AG10803 (cell line): ENCODE measurements around the gene TP73.

ENCODE experiments used
- DNase-seq: peaks from one replicate; pipeline ENCODE4 v3.0.0; 2010; ENCODE audit warnings: low read depth
- H3K4me3 ChIP-seq: 2 replicates; pipeline ENCODE4 v1.5.1; 2011; ENCODE audit warnings: mild to moderate bottlenecking, low read length, control low read depth
- CTCF ChIP-seq: conservative IDR thresholded peaks from 2 replicates; pipeline ENCODE4 v1.5.1; 2011; ENCODE audit warnings: mild to moderate bottlenecking, low read length, control low read depth, inconsistent platforms

The TP73 gene

GRCh38 chr1:3742439-3743298 is 90.4 kb downstream of the TP73 start:
- no peak overlapping the region for H3K4me3 ChIP-seq
- TF ChIP-seq CTCF, result no peak
- DNase-seq, result no peak

GRCh38 chr1:3743421-3743820 is 91.1 kb downstream of the TP73 start:
- no peak overlapping the region for H3K4me3 ChIP-seq
- DNase-seq, result peak; percentile 47
- TF ChIP-seq CTCF, result no peak

DNA sequence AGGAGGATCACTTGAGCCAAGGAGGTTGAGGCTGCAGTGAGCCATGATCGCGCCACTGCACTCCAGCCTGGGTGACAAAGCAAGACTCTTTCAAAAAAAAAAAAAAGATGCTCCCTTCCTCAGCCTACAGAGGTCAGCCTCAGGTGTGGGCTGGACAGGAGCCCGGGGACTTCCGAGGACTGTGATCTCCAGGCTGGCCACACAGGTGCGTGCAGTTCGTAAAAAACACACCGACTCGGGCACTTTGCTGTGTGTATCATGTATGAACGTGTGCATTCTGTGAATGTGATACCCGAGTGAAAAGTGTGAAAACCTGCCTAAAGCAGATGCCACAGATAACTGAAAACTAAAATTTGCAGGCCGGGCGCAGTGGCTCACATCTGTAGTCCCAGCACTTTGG is 91.5 kb downstream of the TP73 start:
- no peak for DNase-seq
- H3K4me3 ChIP-seq, result no peak overlapping the region
- no peak for TF ChIP-seq CTCF

GRCh38 chr1:3744646-3745045 is 92.3 kb downstream of the TP73 start:
- TF ChIP-seq CTCF, result no peak
- H3K4me3 ChIP-seq, result no peak overlapping the region
- no peak for DNase-seq

GRCh38 chr1:3745071-3745470 is 92.8 kb downstream of the TP73 start:
- TF ChIP-seq CTCF, result no peak
- no peak for DNase-seq
- no peak overlapping the region for H3K4me3 ChIP-seq

- TF ChIP-seq CTCF, result no peak
- no peak for DNase-seq
- no peak overlapping the region; the same call in 1 of the 2 replicates for H3K4me3 ChIP-seq
These were observed 93.5 kb downstream of the TP73 start for GRCh38 chr1:3745590-3746381.
